DMS53 treated with DMSO at 0.1 percent for 48 hours (cell line): Measurements from ENCODE around the gene SNRPA1.

Source experiments
- DNase-seq: peaks from one replicate; lab custom pipeline; 2025; ENCODE audit not compliant: unreplicated experiment; lab: John Stamatoyannopoulos, UW

SNRPA1 gene

GRCh38 chr15:101264911-101265641 lies 30.0 kb downstream of the SNRPA1 start:
- no peak for DNase-seq

GRCh38 chr15:101264011-101264410 lies 31.0 kb downstream of the SNRPA1 start:
- no peak for DNase-seq

GRCh38 chr15:101262551-101262950 lies 32.5 kb downstream of the SNRPA1 start:
- DNase-seq = no peak

- DNase-seq = peak; percentile 50
Observed at GRCh38 chr15:101258238-101259144, 36.6 kb downstream of the SNRPA1 start.

GRCh38 chr15:101256757-101257156 lies 38.3 kb downstream of the SNRPA1 start:
- no peak for DNase-seq

GRCh38 chr15:101255615-101256241 lies 39.3 kb downstream of the SNRPA1 start:
- no peak for DNase-seq

GRCh38 chr15:101255051-101255395 lies 40.0 kb downstream of the SNRPA1 start:
- DNase-seq = no peak

GRCh38 chr15:101254157-101255050 lies 40.6 kb downstream of the SNRPA1 start:
- no peak for DNase-seq

GRCh38 chr15:101252836-101253235 lies 42.2 kb downstream of the SNRPA1 start:
- DNase-seq = no peak

GRCh38 chr15:101251830-101252820 lies 42.9 kb downstream of the SNRPA1 start, which contains the start of gene CHSY1:
Gene CHSY1 (minus strand): TSS chr15:101252048. CDS start chr15:101251456, 592 bp downstream.
- DNase-seq = peak; percentile 31

- DNase-seq = no peak
Observed at GRCh38 chr15:101250873-101251829, 43.9 kb downstream of the SNRPA1 start.

- DNase-seq = no peak
Observed at GRCh38 chr15:101250341-101250831, 44.7 kb downstream of the SNRPA1 start.

GRCh38 chr15:101248274-101248673 lies 46.8 kb downstream of the SNRPA1 start:
- DNase-seq = no peak

GRCh38 chr15:101246824-101247745 lies 48.0 kb downstream of the SNRPA1 start:
- no peak for DNase-seq

- no peak for DNase-seq
Observed at GRCh38 chr15:101246391-101246790, 48.7 kb downstream of the SNRPA1 start.

GRCh38 chr15:101244889-101245668 lies 50.0 kb downstream of the SNRPA1 start:
- no peak for DNase-seq
